ENCODE results near the gene TSTD2.

TSTD2 gene

GRCh38 chr9:97562542-97562941 lies 70.6 kb downstream of the TSTD2 start:
- no peak for DNase-seq (ENCODE audit: low read depth)

DNA sequence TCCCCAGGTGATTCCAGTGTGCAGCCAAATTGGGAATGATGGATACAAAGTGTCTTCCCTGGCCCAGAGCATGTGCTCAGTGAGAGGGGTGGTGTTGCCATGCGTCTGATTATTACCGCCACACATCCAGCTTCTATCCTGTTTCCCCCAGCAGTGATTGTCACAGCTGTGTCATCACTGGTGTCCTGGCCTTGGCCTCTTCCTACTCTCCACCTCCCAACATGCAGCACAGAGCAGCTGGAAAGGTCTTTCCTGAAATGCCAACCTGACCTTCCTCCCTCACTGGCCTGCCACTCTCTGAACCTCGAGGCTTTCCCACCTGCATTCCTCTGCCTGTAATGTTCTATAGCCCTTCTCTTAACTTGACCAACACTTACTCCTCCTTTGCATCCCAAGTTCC lies 71.7 kb downstream of the TSTD2 start:
- DNase-seq (ENCODE audit: low read depth) = no peak

DNA sequence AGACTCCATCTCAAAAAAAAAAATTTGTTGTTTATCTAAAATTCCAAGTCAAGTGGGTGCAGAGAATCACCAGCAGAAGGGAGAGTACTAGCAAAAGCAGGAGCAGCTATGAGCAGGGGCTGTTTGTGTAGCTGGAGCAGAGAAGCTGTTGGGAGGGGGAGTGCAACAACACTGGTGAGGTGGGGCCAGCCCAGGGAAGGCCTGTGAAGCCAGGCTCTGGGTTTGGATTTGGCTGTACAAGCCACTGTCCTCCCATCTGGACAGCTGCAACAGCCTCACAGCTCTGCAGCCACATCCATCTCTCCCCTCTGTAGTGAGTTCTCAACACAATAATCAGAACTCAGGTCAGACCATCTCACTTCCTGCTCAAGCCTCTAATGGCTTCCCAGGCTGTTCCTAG lies 72.3 kb downstream of the TSTD2 start:
- DNase-seq (ENCODE audit: low read depth) = no peak

DNA sequence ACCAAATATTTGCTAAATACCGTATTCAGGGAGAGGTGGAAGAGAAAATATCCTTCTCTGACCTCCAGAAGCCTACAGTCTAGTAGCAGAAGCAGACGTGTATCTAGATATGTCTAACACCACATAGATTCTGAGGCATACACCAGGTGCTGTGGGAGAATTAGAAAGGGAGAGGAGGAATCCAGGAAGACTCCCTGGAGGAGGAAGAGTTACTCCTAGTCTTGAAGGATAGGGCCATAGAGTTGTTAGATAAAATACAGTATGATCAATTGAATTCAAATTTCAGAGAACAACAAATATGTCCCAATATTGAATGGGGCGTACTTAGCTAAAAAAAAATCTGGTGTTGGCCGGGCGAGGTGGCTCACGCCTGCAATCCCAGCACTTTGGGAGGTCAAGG lies 73.0 kb downstream of the TSTD2 start:
- DNase-seq (ENCODE audit: low read depth) = no peak

DNA sequence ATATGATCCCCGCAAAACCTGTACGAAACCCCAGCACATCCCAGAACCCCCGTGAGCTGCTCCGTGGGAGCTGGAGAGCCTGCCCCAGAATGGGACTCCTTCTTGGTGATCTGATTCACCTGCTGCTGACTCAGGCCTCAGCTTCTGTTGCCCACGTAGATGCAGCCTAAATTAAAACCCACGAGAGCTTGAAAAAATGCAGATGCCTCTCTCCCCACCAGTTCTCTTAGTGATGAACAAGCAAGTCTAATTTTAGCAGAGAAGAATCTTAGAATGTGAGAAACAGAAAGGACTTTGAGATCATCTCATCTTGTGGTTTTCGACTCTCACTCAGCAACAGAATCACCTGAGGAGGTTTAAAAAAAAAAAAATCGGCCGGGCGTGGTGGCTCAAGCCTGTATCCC lies 74.1 kb downstream of the TSTD2 start:
- no peak for DNase-seq (ENCODE audit: low read depth)

DNA sequence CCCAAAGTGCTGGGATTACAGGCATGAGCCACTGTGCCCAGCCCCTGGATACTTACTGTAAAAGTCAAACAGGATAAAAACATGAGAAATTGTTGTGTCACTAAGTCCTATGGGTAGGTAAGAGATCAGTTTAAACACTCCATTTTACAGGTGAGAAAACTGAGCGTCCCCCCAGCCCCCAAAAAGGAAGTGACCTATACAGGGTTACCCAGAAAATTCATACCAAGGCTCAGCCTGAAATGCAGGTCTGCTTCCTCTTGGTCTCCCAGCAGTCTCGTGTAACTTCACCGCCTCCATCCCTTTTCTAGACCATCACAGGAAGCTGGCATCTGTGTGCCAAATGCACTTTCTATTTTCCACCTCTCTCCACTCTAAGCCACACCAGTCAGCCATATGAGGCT lies 74.5 kb downstream of the TSTD2 start:
- no peak for DNase-seq (ENCODE audit: low read depth)

GRCh38 chr9:97557606-97558095 lies 75.5 kb downstream of the TSTD2 start:
- DNase-seq (ENCODE audit: low read depth) = no peak

GRCh38 chr9:97556721-97557605 lies 76.2 kb downstream of the TSTD2 start:
- DNase-seq (ENCODE audit: low read depth) = no peak

DNA sequence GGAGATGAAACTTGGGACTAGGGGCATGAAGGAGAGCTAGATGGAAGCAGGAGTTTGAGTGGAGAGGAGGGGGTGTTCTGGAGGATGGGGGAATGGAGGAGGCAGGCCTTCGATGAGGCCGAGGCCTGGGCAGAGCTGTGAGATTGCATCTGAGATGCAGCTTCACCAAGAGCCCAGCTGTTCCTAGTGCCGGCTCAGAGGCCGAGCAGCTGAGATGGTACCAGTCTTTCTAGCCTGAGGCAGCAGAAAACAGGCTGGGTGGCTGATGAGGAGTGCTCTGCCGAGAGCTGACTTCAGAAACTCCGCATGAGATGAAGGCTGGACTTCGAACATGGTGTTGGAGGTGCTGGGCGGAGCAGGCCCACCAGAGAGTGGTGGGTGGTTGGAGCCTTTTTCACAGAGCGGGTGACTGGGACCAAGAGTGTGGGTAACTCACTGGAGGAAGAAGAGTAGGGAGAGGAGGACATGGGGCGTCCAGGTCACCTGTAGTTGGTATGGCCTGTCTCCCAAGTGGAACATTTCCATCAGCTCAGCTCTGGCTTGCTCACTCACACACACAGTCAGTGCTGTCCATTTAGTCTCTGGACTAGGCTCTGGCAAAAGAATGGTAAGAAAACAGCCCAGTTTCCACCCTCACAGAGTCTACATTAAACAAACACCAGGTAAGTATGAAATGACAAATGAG lies 77.0 kb downstream of the TSTD2 start:
- DNase-seq (ENCODE audit: low read depth) = no peak

DNA sequence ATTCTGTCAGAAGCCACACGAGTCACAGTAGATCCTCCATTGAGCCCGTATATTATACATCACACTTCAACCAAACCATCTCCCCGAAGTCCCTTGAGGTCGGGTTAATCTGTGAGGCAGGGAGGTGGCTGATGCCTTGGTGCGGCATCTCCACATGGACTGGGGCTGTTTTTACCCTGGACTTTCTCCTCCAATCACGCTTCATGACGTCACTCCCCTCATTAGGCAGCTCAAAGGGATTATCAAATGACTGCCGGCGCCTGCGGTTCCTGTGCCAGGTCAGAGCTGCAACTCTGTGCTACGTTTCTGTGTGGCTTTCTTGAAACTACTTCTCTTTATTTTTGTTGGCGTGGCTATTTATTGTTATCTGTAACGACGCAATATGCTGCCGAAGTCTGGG lies 78.0 kb downstream of the TSTD2 start:
- DNase-seq (ENCODE audit: low read depth) = no peak

DNA sequence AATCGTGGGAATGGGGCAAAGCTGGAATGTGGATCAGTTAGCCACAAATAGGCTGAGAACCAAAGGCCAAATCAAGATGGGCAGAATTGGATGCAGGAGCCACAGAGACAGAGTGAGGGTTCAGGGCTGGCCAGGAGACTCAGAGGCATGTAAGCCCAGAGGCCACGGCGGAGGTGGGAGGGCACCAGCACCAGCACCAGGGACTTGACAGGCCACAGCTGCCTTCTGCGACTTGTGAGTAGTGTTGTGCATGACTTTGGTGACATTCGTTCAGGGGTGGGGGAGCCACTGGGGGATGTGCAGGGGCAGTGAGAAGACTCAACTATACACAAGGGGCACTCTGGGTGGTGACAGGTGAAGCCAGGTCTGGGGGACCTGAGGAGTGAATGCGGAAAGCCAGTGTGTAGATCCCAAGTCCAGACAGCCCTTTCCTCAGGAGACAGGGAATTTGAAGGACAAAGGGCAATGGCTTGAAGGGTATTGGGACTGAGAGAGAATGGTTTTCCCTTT lies 78.5 kb downstream of the TSTD2 start:
- no peak for DNase-seq (ENCODE audit: low read depth)

GRCh38 chr9:97553841-97554240 lies 79.3 kb downstream of the TSTD2 start:
- no peak for DNase-seq (ENCODE audit: low read depth)

DNA sequence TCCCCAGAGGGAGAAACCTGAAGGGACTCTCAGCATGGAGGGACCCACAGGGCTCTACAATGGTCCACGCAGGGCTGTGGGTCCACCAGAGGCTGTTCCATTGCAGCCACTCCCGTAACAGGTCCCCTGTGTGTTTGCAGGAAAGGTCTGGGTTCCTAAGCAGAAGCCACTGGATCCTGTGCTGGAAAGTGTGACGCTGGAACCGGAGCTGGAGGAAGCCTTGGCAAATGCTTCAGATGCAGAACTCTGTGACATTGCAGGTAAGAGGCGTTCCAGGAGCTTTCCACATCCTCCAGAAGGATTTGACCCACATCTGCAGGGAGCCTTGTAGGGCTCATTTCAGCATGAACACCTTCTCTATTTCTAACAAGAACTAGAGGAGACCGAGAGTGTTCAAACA lies 80.0 kb downstream of the TSTD2 start:
- no peak for DNase-seq (ENCODE audit: low read depth)

- DNase-seq (ENCODE audit: low read depth) = no peak
These were observed 81.9 kb downstream of the TSTD2 start for GRCh38 chr9:97551308-97551707.

DNA sequence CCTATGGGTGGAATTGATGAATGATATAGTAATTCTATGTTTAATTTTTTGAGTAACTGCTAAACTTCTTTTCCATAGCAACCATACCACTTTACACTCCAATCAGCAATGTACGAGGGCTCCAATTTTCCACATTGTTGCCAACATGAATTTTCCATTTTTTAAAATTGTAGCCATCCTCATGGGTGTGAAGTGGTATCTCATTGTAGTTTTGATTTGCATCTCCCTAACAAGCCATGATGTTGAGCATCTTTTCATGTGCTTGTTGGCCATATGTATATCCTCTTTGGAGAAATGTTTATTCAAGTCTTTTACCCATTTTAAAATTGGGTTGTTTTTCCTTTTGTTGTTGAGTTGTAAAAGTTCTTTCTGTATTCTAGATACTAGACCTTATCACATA lies 82.8 kb downstream of the TSTD2 start:
- DNase-seq (ENCODE audit: low read depth) = no peak

Measured in activated T-cell treated with anti-CD3 and anti-CD28 coated beads for 48 hours (primary cell).